Pancreas (tissue), 10 donors: ENCODE measurements around the gene GNAT2. TPM values are rescaled to one million over a fixed set of nuclear protein-coding genes. Genes with fewer than 3 reads are reported as not detected.
A peak's percentile ranks its signal among the peaks of the same experiment; 100 is the strongest.

Source experiments
- ATAC-seq, 4 donors: fragments of 200-7000 bp; cut with Tn5 transposase; one replicate each; pipeline versions ENCODE4 v1.8.0 to v1.9.1; 2020; ENCODE audit warnings: mild to moderate bottlenecking in 4 of 4, moderate library complexity in 4 of 4
- DNase-seq, 6 donors: peaks; one replicate each; pipeline ENCODE4 v3.0.0-alpha.2; 2020
- FAIRE-seq: peaks from 2 replicates; lab custom pipeline; 2012; peaks lifted over from hg19 to GRCh38; lab: Jason Lieb, UNC
- H3K27ac ChIP-seq, 4 donors: fragments of 200-600 bp; sonication (generic); 1 replicate in 3 of 4; 2 replicates in 1 of 4; pipeline versions ENCODE4 v1.5.0 to v1.8.0; 2020
- H3K27me3 ChIP-seq, 4 donors: fragments of 200-600 bp; one replicate each; pipeline ENCODE4 v1.8.0; 2021
- H3K36me3 ChIP-seq, 3 donors: fragments of 200-600 bp; sonication (generic) in 1 of 3; one replicate each; pipeline versions ENCODE4 v1.5.0 to v1.8.0; 2020 to 2021
- H3K4me1 ChIP-seq, 3 donors: fragments of 200-600 bp; one replicate each; pipeline ENCODE4 v1.8.0; 2021
- H3K4me3 ChIP-seq, 4 donors: fragments of 200-600 bp; sonication (generic) in 2 of 4; one replicate each; pipeline versions ENCODE4 v1.5.0 to v1.8.0; 2020 to 2021
- H3K9me3 ChIP-seq, 4 donors: fragments of 200-600 bp; one replicate each; pipeline ENCODE4 v1.8.0; 2021
- WGBS, 2 donors: extraction: QIAGEN DNeasy Blood & Tissue Kit; methylation state at CpG; one replicate each; pipeline ENCODE4 v1.1.7; 2013; 5-methylcytosine and 5-hydroxymethylcytosine counted together
- intact Hi-C, 3 donors: fragments of 100-400 bp; cut with DNase I; formaldehyde crosslinking; loops; one replicate each; pipeline versions ENCODE4 v1.11.1 to v1.14.2; 2022
- polyA plus RNA-seq, 2 donors: library from polyadenylated mRNA; stranded (reverse); fragments of 200-250 nt; gene quantifications; one replicate each; pipeline ENCODE4 v1.2.3, GENCODE V29; 2013
- total RNA-seq, 6 donors: library from RNA; stranded (reverse); fragmentation: NEBNext Ultra II Directional in 4 of 6; extraction: Animal tissue kit (Norgen Biotek cat#: 25700) in 4 of 6; gene quantifications; one replicate each; pipeline versions ENCODE4 v1.2.1 to v1.2.4, GENCODE V29; 2021 to 2023
- TF ChIP-seq, protein P1 (sequence below), 4 donors: fragments of 200-600 bp; sonication (generic) in 3 of 4; IDR thresholded peaks; one replicate each; pipeline versions ENCODE4 v1.5.0 to v1.8.0; 2021; ENCODE audit warnings: antibody characterized with exemption in 4 of 4
- donor health status: healthy with polysubstance abuse.
- donor health status: DM: no; HTN: no; CAD: no; lungs with moderate emphysema.
- donor health status: DM: no; HTN: no; CAD: no.
- donor health status: control.
- donor health status: control.
- donor health status: Bipolar disorder and iron deficiency.
- donor health status: DM: yes; HTN: yes; CAD: no.
- donor health status: DM: no; HTN: no; CAD: no.
- donor health status: DM: no; HTN: no; CAD: no.
- donor health status: DM: yes; HTN: yes; CAD: no.

The GNAT2 gene
- total RNA-seq (under 1 TPM in 1 of 6 donors, not detected in 5; 0.60 TPM), polyA plus RNA-seq (under 1 TPM in 1 of 2 donors, not detected in 1; 0.82 TPM)

DNA sequence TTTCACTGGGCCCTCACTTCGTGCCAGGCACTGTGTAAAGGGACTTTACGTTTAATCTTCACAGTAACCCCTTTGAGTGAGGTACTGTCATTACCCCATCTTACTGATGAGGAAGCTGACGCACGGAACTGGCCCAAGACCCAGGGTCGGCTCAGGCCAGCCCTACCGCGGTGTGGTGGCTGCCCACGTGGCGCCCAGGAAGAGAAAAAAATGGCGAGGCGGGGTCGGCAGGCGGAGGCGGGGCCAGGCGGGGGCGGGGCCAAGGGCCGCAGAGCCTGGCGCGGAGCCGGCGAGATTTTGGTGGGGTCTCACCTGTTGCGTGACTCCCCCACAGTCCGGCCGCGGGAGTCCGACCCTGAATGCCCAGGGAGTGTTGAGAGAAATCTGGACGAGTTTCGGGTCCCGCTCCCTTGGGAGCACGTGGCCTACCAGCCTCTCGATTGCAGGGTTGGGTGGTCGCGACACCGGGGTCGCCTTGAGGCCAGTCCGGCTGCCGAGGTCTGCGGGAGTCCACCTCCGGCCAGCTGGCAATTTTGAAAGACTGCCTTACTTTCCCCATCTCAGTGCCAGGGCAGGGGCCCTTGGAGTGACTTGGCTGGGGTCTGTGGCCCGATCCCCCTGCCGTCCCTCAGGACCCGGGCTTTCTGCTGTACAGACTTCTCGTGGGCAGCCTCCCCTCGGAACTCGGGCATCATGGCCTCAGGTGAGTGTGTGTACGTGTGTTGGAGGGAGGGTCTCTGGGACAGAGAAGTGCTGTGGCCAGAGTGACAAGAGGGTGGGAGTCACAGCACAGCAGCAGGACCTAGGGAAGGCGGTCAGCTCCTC lies at the start of gene GNAT2, which contains the start of gene AMPD2:
Gene GNAT2 (minus strand): TSS at position 41 of the 825 bp plus-strand sequence. CDS start 6,746 bp downstream, outside the sequence.
Gene AMPD2 (plus strand): TSS at position 262 of the 825 bp plus-strand sequence. CDS start 1,339 bp downstream, outside the sequence.
- H3K4me3 ChIP-seq, result peak within 1 kb of the TSS; percentile 66 to 84 (median 77)
- WGBS, 2 donors, result 0 to 1% methylated on average over 46 to 47 of the region's 47 CpGs
- TF ChIP-seq, protein P1, sequence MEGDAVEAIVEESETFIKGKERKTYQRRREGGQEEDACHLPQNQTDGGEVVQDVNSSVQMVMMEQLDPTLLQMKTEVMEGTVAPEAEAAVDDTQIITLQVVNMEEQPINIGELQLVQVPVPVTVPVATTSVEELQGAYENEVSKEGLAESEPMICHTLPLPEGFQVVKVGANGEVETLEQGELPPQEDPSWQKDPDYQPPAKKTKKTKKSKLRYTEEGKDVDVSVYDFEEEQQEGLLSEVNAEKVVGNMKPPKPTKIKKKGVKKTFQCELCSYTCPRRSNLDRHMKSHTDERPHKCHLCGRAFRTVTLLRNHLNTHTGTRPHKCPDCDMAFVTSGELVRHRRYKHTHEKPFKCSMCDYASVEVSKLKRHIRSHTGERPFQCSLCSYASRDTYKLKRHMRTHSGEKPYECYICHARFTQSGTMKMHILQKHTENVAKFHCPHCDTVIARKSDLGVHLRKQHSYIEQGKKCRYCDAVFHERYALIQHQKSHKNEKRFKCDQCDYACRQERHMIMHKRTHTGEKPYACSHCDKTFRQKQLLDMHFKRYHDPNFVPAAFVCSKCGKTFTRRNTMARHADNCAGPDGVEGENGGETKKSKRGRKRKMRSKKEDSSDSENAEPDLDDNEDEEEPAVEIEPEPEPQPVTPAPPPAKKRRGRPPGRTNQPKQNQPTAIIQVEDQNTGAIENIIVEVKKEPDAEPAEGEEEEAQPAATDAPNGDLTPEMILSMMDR (IDR thresholded peaks at IDR 0.05), result no peak
- intact Hi-C loops, result no loop called here
- H3K36me3 ChIP-seq, result no peaks in the 10 kb centered on the region
- peak within 1 kb of the TSS; percentile 39 to 84 (median 72) for H3K27ac ChIP-seq
- FAIRE-seq (no peak), ATAC-seq (peak; percentile 82 to 87 (median 82)), DNase-seq (peak; percentile 81 to 88 (median 84))
- no peaks in the 10 kb centered on the region for H3K27me3 ChIP-seq
- H3K4me1 ChIP-seq, result peaks cover 3 to 15% (median 14%) of the 10 kb centered on the region in 3 donors
- no peaks in the 10 kb centered on the region for H3K9me3 ChIP-seq

DNA sequence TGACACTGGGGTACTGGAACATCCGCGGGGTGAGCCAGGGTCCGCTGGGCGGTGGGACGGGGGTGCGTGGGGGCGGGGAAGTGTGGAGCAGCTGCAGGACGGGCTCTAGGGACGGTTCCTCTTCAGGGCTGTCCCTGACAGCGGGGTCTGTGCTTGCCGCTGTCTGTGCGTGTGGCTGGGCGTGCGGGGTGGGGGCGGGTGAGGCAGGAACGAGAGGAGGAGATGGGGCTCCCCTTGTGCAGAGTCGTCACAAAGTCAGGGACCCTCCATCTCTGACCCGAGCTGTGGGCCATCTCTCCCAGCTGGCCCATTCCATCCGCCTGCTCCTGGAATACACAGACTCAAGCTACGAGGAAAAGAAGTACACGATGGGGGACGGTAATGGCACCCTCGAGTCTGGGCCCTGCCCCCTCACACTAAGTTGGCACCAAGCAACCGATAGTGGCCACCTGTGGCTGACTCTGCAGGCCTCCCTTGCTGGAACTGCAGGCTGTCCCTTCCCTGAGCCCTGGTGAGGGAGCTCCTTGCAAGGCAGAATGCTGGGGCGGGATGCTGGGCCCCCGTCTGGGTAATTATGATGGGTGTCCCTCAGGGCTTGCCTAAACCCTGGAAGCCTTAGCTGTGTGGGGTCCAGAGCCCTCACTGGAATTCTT lies 48.8 kb upstream of the GNAT2 start:
- Histone ChIP-seq H3K27ac (no peak overlapping the region), H3K36me3 (no peaks in the 10 kb centered on the region), H3K27me3 (no peaks in the 10 kb centered on the region), H3K4me1 (peaks cover 0 to 3% (median 0%) of the 10 kb centered on the region in 3 donors), H3K9me3 (no peaks in the 10 kb centered on the region), H3K4me3 (peak overlapping the region; percentile 15 to 54 (median 36))
- ATAC-seq, result peak; percentile 54 to 73 (median 66)
- FAIRE-seq, result no peak
- intact Hi-C loops, result no loop called here
- DNase-seq, result peak in 3 of 6 donors; percentile 29 to 56 (median 46)
- 3 to 4% methylated on average over 25 to 26 of the region's 26 CpGs for WGBS, 2 donors
- TF ChIP-seq, protein P1 (IDR thresholded peaks at IDR 0.05), result no peak

DNA sequence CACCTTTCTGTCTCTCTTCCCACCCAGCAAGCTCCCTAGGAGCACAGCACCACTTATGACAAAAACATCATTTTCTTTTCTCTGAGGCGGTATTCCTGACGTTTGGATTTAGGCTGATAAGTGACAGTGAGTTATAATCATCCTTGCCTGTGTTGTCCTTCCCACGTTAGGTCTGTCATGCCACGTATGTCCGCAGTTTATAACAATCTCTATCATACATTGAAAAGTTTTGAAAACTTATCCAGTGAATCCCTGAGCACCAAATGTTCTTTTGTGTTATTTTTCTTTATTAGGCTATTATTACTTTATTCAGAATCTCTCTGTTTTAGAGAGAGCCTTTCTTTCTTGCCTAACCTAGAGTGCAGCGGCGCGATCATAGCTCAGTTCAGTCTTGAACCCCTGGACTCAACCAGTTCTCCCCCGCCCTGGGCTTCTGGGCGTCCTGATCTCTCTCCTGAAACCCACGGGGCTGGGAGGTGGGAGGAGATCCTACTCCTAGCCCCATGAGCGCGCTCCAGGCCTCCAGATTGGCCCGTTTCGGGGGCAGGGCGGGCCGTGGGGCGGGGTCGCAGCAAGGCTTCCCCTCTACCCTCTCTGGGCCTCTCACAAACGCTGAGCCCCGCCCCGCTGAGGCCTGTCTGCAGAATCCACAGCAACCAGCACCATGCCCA lies 48.2 kb upstream of the GNAT2 start, which contains the start of gene GSTM2:
Gene GSTM2 (plus strand): TSS at position 606 of the 671 bp plus-strand sequence. CDS start 59 bp downstream, at position 665.
- H3K4me3 ChIP-seq, result peak within 1 kb of the TSS; percentile 15 to 54 (median 36)
- no peak within 1 kb of the TSS for H3K27ac ChIP-seq
- TF ChIP-seq, protein P1 (IDR thresholded peaks at IDR 0.05), result no peak
- FAIRE-seq (no peak), DNase-seq (peak; percentile 89 to 97 (median 92)), ATAC-seq (peak; percentile 99 to 100 (median 100))
- no peaks in the 10 kb centered on the region for H3K36me3 ChIP-seq
- H3K9me3 ChIP-seq, result no peaks in the 10 kb centered on the region
- peaks cover 0 to 3% (median 0%) of the 10 kb centered on the region in 3 donors for H3K4me1 ChIP-seq
- H3K27me3 ChIP-seq, result no peaks in the 10 kb centered on the region
- WGBS, 2 donors, result 8 to 10% methylated on average over 22 of the region's 22 CpGs
- intact Hi-C loops, result no loop called here

DNA sequence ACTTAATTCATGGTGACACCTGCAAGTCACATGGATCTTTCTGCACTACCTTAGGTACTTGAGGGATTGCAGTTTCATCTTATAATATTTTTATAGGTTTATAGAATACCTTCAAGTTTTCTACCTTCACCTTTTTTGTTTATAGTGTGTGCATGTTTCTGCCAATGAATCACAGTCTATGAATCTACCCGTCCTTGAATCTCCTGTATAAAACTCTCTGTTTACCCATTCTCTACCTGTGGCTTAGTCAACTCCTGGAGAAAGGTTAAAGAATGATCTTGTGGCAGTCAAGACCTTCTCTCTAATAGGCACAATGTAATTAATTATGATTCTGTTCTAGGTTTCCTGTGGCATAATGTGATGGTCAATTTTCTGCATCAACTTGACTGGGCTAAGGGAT lies 45.3 kb upstream of the GNAT2 start:
- Histone ChIP-seq H3K9me3 (no peaks in the 10 kb centered on the region), H3K4me1 (peaks cover 6 to 12% (median 7%) of the 10 kb centered on the region in 3 donors), H3K4me3 (no peak overlapping the region), H3K27ac (no peak overlapping the region), H3K27me3 (no peaks in the 10 kb centered on the region), H3K36me3 (no peaks in the 10 kb centered on the region)
- DNase-seq (no peak), ATAC-seq (no peak), FAIRE-seq (no peak)
- intact Hi-C loops, result no loop called here
- TF ChIP-seq, protein P1 (IDR thresholded peaks at IDR 0.05), result no peak
- WGBS, 2 donors, result 64 to 78% methylated on average over 1 of the region's 1 CpG
